ENCODE data around the gene COPS9. TPM values are rescaled to one million over a fixed set of nuclear protein-coding genes. Genes with fewer than 3 reads are reported as not detected.

Gene COPS9
- total and polyA plus RNA-seq, 2 experiments from 2014 or later, result 91.7 to 629 TPM

GRCh38 chr2:240155745-240156390 is 19.8 kb upstream of the COPS9 start (continued):
- no peak for TF ChIP-seq ZNF462 (CRISPR knock-in tag; IDR thresholded peaks at IDR 0.05)
- TF ChIP-seq JUNB (IDR thresholded peaks at IDR 0.05; ENCODE audit: unreplicated experiment), result no peak
- no peak for TF ChIP-seq ZNF331 (CRISPR knock-in tag; IDR thresholded peaks at IDR 0.05; ENCODE audit: low read depth)
- TF ChIP-seq EZH2phosphoT487 (IDR thresholded peaks at IDR 0.05; ENCODE audit: unreplicated experiment), result no peak
- no peak for TF ChIP-seq CTCF (conservative IDR thresholded peaks at IDR 0.05; ENCODE audit: low read depth in 2 of 2)
- no peak for TF ChIP-seq CREB1 (CRISPR knock-in tag; IDR thresholded peaks at IDR 0.05; ENCODE audit: low read depth)

Data from GM23338 (cell line).